ENCODE measurements around the gene ZBTB37.

DNA sequence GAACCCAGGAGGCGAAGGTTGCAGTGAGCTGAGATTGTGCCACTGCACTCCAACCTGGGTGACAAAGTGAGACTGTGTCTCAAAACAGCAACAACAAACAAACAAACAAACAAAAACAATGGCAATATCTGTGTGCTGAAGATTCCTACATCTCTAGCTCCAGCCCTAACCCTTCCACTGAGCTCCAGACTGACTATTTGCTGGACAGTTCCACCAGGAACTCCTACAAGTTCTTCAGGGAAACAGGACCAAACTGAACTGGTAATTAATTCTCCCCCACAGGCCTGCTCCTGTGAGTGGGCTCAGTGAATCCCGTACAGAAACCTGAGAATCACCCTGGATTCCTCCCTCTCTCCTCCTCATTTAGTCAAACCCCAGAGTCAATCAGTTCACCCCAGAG is 47.4 kb downstream of the ZBTB37 start:
- TF ChIP-seq POLR2A (IDR thresholded peaks at IDR 0.05; ENCODE audit: low read depth, low read length) (no peak), POU2F2 (IDR thresholded peaks at IDR 0.05; ENCODE audit: low read depth, low read length) (no peak), POLR2AphosphoS5 (IDR thresholded peaks at IDR 0.05; ENCODE audit: low read depth, low read length) (no peak)
